Measurements from ENCODE around the gene GTPBP10. TPM values are rescaled to one million over a fixed set of nuclear protein-coding genes. Genes with fewer than 3 reads are reported as not detected.

Gene GTPBP10
- total and polyA plus RNA-seq, 2 of the 13 experiments (the other 11 are each of a cell fraction or from before 2014, with no cell fraction given) = 13.3 to 38.7 TPM

DNA sequence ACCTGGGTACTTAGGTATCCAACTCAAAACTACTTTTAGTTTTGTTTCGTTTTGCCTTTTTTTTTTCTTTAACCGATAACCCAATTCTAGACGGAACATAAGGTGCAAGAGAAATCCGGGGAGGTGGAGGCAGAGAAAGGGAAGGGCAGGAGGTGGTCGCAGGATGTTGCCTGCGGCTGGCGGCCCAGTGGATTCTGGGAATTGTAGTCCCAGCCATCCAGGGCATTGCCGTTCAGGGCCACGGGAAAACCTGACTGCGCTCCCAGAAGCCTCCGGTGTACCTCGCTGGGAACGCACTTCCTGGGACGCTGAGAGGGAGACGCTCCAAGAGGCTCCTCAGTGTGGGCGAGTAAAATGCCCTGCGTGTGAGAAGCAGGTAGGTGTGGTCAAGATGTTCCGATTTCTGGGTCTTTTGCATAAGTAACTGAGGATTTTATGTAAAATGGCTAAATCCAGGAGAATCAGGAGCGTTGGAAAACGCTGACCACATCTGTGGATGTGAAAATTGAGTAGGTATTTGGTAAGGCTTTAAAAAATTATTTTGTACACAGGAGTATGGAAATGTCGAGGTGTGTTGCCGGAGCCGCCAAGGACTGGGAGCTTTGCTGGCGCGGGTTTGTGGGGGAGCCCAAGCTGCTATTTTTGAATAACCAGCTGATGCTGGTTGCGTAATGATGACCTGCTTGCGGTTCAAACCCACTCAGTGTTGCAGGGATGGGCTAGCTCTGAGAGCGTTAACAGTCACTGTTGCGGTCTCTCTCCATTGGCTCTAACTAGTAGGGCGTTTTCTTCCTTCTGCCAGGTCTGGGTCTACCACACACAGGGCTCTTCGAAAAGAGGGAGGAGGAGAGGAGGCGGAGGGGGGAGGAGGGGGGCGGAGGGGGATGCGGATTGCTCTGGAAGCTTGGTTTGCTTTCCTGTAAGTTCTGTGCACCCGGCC is 56.9 kb downstream of the GTPBP10 start, which contains the start of gene CLDN12 (continued):
- TF ChIP-seq, protein P1, sequence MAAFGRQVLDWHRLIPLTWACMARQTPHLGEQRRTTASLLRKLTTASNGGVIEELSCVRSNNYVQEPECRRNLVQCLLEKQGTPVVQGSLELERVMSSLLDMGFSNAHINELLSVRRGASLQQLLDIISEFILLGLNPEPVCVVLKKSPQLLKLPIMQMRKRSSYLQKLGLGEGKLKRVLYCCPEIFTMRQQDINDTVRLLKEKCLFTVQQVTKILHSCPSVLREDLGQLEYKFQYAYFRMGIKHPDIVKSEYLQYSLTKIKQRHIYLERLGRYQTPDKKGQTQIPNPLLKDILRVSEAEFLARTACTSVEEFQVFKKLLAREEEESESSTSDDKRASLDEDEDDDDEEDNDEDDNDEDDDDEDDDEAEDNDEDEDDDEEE (CRISPR knock-in tag; IDR thresholded peaks at IDR 0.05) = no peak
- no peak for TF ChIP-seq MBD4 (IDR thresholded peaks at IDR 0.05; ENCODE audit: borderline replicate concordance, low read length)
- TF ChIP-seq, protein P2, sequence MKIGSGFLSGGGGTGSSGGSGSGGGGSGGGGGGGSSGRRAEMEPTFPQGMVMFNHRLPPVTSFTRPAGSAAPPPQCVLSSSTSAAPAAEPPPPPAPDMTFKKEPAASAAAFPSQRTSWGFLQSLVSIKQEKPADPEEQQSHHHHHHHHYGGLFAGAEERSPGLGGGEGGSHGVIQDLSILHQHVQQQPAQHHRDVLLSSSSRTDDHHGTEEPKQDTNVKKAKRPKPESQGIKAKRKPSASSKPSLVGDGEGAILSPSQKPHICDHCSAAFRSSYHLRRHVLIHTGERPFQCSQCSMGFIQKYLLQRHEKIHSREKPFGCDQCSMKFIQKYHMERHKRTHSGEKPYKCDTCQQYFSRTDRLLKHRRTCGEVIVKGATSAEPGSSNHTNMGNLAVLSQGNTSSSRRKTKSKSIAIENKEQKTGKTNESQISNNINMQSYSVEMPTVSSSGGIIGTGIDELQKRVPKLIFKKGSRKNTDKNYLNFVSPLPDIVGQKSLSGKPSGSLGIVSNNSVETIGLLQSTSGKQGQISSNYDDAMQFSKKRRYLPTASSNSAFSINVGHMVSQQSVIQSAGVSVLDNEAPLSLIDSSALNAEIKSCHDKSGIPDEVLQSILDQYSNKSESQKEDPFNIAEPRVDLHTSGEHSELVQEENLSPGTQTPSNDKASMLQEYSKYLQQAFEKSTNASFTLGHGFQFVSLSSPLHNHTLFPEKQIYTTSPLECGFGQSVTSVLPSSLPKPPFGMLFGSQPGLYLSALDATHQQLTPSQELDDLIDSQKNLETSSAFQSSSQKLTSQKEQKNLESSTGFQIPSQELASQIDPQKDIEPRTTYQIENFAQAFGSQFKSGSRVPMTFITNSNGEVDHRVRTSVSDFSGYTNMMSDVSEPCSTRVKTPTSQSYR (CRISPR knock-in tag; IDR thresholded peaks at IDR 0.05; ENCODE audit: borderline replicate concordance) = peak; percentile 30; the same call in 1 of the 2 replicates
- TF ChIP-seq KLF12 (CRISPR knock-in tag; IDR thresholded peaks at IDR 0.05; ENCODE audit: borderline replicate concordance) = 0 out of 2 replicates have a peak, but pooled peaks have one; percentile 31
- TF ChIP-seq RARG (CRISPR knock-in tag; IDR thresholded peaks at IDR 0.05; ENCODE audit: low read depth) = peak; percentile 92
- TF ChIP-seq RFX5 (IDR thresholded peaks at IDR 0.05; ENCODE audit: low read depth, low read length) = 0 out of 2 replicates have a peak, but pooled peaks have one; percentile 44
- TF ChIP-seq CHD4 (IDR thresholded peaks at IDR 0.05; ENCODE audit: borderline replicate concordance, low read length) = no peak
- TF ChIP-seq ZFX (CRISPR knock-in tag; IDR thresholded peaks at IDR 0.05; ENCODE audit: low read depth) = peak; percentile 56
- peak; percentile 57; the same call in 1 of the 2 replicates for TF ChIP-seq TBX2 (CRISPR knock-in tag; IDR thresholded peaks at IDR 0.05; ENCODE audit: borderline replicate concordance)
- no peak for TF ChIP-seq ZNF282 (IDR thresholded peaks at IDR 0.05; ENCODE audit: partially characterized antibody)
- 0 out of 2 replicates have a peak, but pooled peaks have one; percentile 0 for TF ChIP-seq STAG1 (CRISPR knock-in tag; IDR thresholded peaks at IDR 0.05)
- TF ChIP-seq KMT2B (CRISPR knock-in tag; IDR thresholded peaks at IDR 0.05) = peak; percentile 88
- 0 out of 2 replicates have a peak, but pooled peaks have one; percentile 26 for TF ChIP-seq FOSL2 (CRISPR knock-in tag; IDR thresholded peaks at IDR 0.05)
- no peak for TF ChIP-seq REL (CRISPR knock-in tag; conservative IDR thresholded peaks at IDR 0.05)
- TF ChIP-seq YEATS4 (CRISPR knock-in tag; IDR thresholded peaks at IDR 0.05; ENCODE audit: borderline replicate concordance) = peak; percentile 80
- no peak for TF ChIP-seq ZNF335 (CRISPR knock-in tag; IDR thresholded peaks at IDR 0.05)
- peak; percentile 30; the same call in 1 of the 2 replicates for TF ChIP-seq ARNTL (CRISPR knock-in tag; IDR thresholded peaks at IDR 0.05)
- TF ChIP-seq MIER2 (CRISPR knock-in tag; IDR thresholded peaks at IDR 0.05) = 0 out of 2 replicates have a peak, but pooled peaks have one; percentile 23
- no peak for TF ChIP-seq ARNT (IDR thresholded peaks at IDR 0.05)
- TF ChIP-seq NR3C1 (CRISPR knock-in tag; IDR thresholded peaks at IDR 0.05) = no peak
- TF ChIP-seq IRF2 (CRISPR knock-in tag; IDR thresholded peaks at IDR 0.05) = peak; percentile 67; the same call in 1 of the 2 replicates
- TF ChIP-seq ZNF256 (CRISPR knock-in tag; conservative IDR thresholded peaks at IDR 0.05) = 0 out of 2 replicates have a peak, but pooled peaks have one; percentile 54
- no peak for TF ChIP-seq ZNF790 (CRISPR knock-in tag; IDR thresholded peaks at IDR 0.05; ENCODE audit: borderline replicate concordance)
- TF ChIP-seq ZSCAN22 (CRISPR knock-in tag; IDR thresholded peaks at IDR 0.05) = no peak
- 0 out of 2 replicates have a peak, but pooled peaks have one; percentile 19 for TF ChIP-seq NCOA2 (CRISPR knock-in tag; IDR thresholded peaks at IDR 0.05)
- TF ChIP-seq GFI1 (CRISPR knock-in tag; IDR thresholded peaks at IDR 0.05; ENCODE audit: borderline replicate concordance) = peak; percentile 67; the same call in 1 of the 2 replicates
- TF ChIP-seq, protein P3, sequence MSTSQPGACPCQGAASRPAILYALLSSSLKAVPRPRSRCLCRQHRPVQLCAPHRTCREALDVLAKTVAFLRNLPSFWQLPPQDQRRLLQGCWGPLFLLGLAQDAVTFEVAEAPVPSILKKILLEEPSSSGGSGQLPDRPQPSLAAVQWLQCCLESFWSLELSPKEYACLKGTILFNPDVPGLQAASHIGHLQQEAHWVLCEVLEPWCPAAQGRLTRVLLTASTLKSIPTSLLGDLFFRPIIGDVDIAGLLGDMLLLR (CRISPR knock-in tag; IDR thresholded peaks at IDR 0.05) = 0 out of 2 replicates have a peak, but pooled peaks have one; percentile 48
